ENCODE results near the gene PGAM5.

DNA sequence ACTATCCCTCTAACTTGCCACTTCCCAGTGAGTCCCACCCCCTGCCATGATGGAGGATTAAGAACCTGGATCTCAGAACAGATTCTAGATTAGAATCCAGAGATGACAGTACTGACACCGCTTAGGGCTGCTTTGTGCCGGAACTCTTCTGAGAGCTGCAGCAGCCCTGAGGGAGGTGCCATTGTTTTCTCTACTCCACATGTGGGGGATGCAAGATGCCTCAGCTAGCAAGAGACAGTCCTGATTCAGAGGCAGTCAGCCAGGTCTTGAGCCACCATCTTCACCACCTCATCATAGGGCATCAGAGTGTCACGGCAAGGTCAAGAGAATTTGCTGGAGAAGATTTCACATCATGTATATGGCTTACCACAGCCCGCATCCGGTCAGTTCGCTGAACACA, 3.4 kb upstream of the PGAM5 start:
- TF ChIP-seq CTCF (IDR thresholded peaks at IDR 0.05; ENCODE audit: poor library complexity, severe bottlenecking): no peak
- no peak for TF ChIP-seq EP300 (conservative IDR thresholded peaks at IDR 0.05; ENCODE audit: poor library complexity, severe bottlenecking)
- TF ChIP-seq EZH2 (IDR thresholded peaks at IDR 0.05; ENCODE audit: borderline replicate concordance, insufficient read depth, low read length, poor library complexity, severe bottlenecking): no peak
- no peak for TF ChIP-seq TAF1 (IDR thresholded peaks at IDR 0.05; ENCODE audit: low read depth)
